SU-DHL-6 (cell line): ENCODE data around the gene SNHG17.
A peak's percentile ranks its signal among the peaks of the same experiment; 100 is the strongest.

Experiments used
- H2AFZ ChIP-seq: fragments of 200-600 bp; sonication (generic); 2 replicates; pipeline ENCODE4 v1.6.1; 2014; ENCODE audit warnings: low read depth, mild to moderate bottlenecking, moderate library complexity, mixed read lengths, antibody characterized with exemption, low read length; ENCODE audit not compliant: severe bottlenecking
- H3F3A ChIP-seq: fragments of 200-600 bp; shearing (Covaris generic); 2 replicates; pipeline ENCODE4 v1.6.0; 2016; ENCODE audit warnings: antibody characterized with exemption, mild to moderate bottlenecking; ENCODE audit not compliant: insufficient read depth
- H3K27ac ChIP-seq: fragments of 200-600 bp; sonication (generic); 2 replicates; pipeline ENCODE4 v1.5.1; 2016; ENCODE audit warnings: low read depth, mild to moderate bottlenecking, low read length, moderate library complexity, mixed read lengths
- H3K27me3 ChIP-seq: fragments of 200-600 bp; sonication (generic), shearing (Covaris generic); 2 replicates; pipeline ENCODE4 v1.6.0; 2014; ENCODE audit warnings: mild to moderate bottlenecking, low read length
- H3K36me3 ChIP-seq: fragments of 200-600 bp; sonication (generic); 2 replicates; pipeline ENCODE4 v1.6.1; 2014; ENCODE audit warnings: mild to moderate bottlenecking, low read length, mixed read lengths
- H3K4me2 ChIP-seq: fragments of 300-600, 200-600 bp; shearing (Covaris generic), sonication (generic); 2 replicates; pipeline ENCODE4 v1.6.0; 2014; ENCODE audit warnings: low read length, low read depth, mild to moderate bottlenecking; ENCODE audit not compliant: poor library complexity, severe bottlenecking
- H3K4me3 ChIP-seq: fragments of 200-600 bp; sonication (generic); 2 replicates; pipeline ENCODE4 v1.5.1; 2014; ENCODE audit warnings: antibody characterized with exemption, low read length, mild to moderate bottlenecking, mixed read lengths; ENCODE audit not compliant: insufficient read depth, poor library complexity, severe bottlenecking
- H3K79me2 ChIP-seq: fragments of 200-600 bp; sonication (generic); 2 replicates; pipeline ENCODE4 v1.6.1; 2014; ENCODE audit warnings: mild to moderate bottlenecking, low read length, moderate library complexity; ENCODE audit not compliant: insufficient read depth
- H3K9ac ChIP-seq: fragments of 200-600 bp; sonication (generic); 2 replicates; pipeline ENCODE4 v1.7.0; 2014; ENCODE audit warnings: mild to moderate bottlenecking, low read length
- H3K9me2 ChIP-seq: fragments of 200-600 bp; sonication (generic); replicated peaks from 2 replicates; pipeline ENCODE4 v1.6.1; 2014; ENCODE audit warnings: low read length; ENCODE audit not compliant: insufficient read depth
- H3K9me3 ChIP-seq: fragments of 200-600 bp; sonication (generic); 2 replicates; pipeline ENCODE4 v1.6.1; 2014; ENCODE audit warnings: low read length, mixed read lengths; ENCODE audit not compliant: insufficient read depth
- H4K20me1 ChIP-seq: fragments of 200-600 bp; sonication (generic); 2 replicates; pipeline ENCODE4 v1.6.1; 2014; ENCODE audit warnings: low read depth, mild to moderate bottlenecking, antibody characterized with exemption, low read length, moderate library complexity, mixed read lengths
- CTCF ChIP-seq: fragments of 200-600 bp; sonication (generic); IDR thresholded peaks from one replicate; pipeline ENCODE4 v1.5.1; 2017; ENCODE audit warnings: antibody characterized with exemption, mild to moderate bottlenecking, low read length, moderate library complexity; ENCODE audit not compliant: insufficient read depth, poor library complexity, severe bottlenecking
- EZH2phosphoT487 ChIP-seq: fragments of 200-600 bp; sonication (generic), shearing (Covaris generic); conservative IDR thresholded peaks from 2 replicates; pipeline ENCODE4 v1.6.1; 2018; ENCODE audit warnings: mild to moderate bottlenecking, antibody characterized with exemption, low read length, moderate library complexity, mixed read lengths

Gene SNHG17

DNA sequence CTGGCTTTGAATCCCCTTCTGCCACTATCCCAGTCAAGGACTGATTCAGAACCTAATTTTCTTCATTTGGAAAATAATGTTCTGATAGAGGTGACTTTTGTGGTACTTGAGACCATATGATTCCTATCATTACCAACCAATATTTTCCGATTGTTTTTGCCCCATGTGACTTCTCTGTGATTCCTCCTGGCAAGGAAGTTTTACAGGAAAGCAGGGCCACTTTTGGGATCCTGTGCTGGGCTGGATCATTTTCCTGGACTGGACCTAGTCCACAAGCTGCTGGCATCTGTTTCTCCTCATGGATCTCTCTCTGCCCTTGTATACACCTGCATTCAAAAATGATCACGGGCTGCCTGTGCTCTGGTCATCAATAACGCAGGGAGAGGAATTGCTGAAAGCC lies 13.9 kb upstream of the SNHG17 start:
- Histone ChIP-seq H3K9me2 (no peaks in the 10 kb centered on the region), H3K9me3 (no peaks in the 10 kb centered on the region), H2AFZ (no peak overlapping the region), H3K27ac (no peak overlapping the region), H4K20me1 (no peaks in the 10 kb centered on the region), H3F3A (no peaks in the 10 kb centered on the region), H3K9ac (no peak overlapping the region), H3K36me3 (no peaks in the 10 kb centered on the region), H3K4me3 (no peak overlapping the region), H3K4me2 (no peak overlapping the region), H3K79me2 (peaks cover 7% of the 10 kb centered on the region; the same call in 1 of the 2 replicates), H3K27me3 (no peaks in the 10 kb centered on the region)
- TF ChIP-seq EZH2phosphoT487 (no peak), CTCF (no peak)

DNA sequence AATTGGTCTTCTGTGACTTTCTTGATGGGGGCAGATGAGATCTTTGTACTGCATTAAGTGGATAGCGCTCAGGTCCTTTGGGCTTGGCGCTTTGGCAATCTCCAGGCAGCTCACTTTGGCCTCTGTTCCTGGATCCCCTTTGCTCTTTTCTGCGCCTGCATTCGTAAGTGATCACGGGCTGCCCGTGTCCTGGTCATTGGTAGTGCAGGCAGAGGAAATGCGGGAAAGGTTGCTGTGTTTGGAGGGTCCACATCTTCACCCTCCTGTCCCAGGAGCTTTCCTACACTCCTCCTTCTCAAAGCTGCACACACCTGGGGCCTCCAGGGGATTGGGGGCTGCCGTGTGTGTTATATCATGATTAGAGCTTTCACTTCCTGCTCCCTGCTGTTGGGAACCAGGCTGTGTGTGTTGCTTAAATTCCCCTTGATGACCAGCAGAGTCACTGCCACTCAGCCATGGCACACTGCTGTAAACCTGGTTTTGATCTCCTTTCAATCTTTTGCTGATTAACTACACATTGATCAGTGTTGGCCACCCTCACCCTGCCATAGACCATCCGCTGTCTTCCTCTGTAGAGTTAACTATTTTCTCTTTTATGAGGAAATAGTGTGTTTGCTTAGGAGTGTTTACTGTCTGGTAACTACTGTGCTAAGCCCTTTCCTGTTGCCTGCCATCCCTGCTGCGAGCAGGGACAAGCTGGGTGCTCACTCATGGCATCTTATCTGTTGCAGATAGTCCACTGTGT lies 13.0 kb upstream of the SNHG17 start:
- Histone ChIP-seq H3K9ac (peak overlapping the region; percentile 88), H3K79me2 (peaks cover 7% of the 10 kb centered on the region; the same call in 1 of the 2 replicates), H3F3A (no peaks in the 10 kb centered on the region), H2AFZ (no peak overlapping the region), H3K4me2 (peak overlapping the region; percentile 67), H3K9me3 (no peaks in the 10 kb centered on the region), H3K4me3 (peak overlapping the region; percentile 72), H4K20me1 (no peaks in the 10 kb centered on the region), H3K9me2 (no peaks in the 10 kb centered on the region), H3K36me3 (no peaks in the 10 kb centered on the region), H3K27me3 (no peaks in the 10 kb centered on the region), H3K27ac (peak overlapping the region; percentile 9; the same call in 1 of the 2 replicates)
- TF ChIP-seq CTCF, result no peak
- no peak for TF ChIP-seq EZH2phosphoT487

DNA sequence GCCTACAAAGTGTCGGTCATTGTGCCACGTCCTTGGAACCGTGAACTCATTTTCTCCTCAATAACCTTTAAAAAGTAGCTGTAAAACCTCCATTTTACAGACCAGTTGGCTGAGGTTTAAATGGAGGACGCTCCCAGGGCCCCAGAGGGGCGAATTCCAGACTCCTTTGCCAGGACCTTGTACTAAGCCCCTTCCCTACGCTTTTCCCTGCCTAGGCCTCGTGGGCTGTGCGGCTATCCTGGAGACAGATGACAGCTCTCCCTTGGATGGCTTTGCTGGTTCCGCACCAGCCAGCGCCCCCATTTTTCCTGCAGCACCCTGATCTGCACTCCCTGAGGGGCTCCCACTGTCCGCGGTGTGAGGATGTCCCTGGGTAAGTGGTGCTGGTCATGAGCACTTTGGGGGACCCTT lies 12.1 kb upstream of the SNHG17 start:
- Histone ChIP-seq H2AFZ (peak overlapping the region; percentile 69), H3K27ac (peak overlapping the region; percentile 45; the same call in 1 of the 2 replicates), H3K79me2 (peaks cover 7% of the 10 kb centered on the region; the same call in 1 of the 2 replicates), H3K36me3 (no peaks in the 10 kb centered on the region), H3K27me3 (no peaks in the 10 kb centered on the region), H4K20me1 (no peaks in the 10 kb centered on the region), H3K9ac (peak overlapping the region; percentile 88), H3K9me3 (no peaks in the 10 kb centered on the region), H3F3A (no peaks in the 10 kb centered on the region), H3K9me2 (no peaks in the 10 kb centered on the region), H3K4me3 (peak overlapping the region; percentile 72), H3K4me2 (peak overlapping the region; percentile 67)
- TF ChIP-seq CTCF (no peak), EZH2phosphoT487 (no peak)
